GM18502 (cell line): ENCODE results near the gene RGSL1.

Experiments used
- ATAC-seq: cut with Tn5 transposase; IDR thresholded peaks from one replicate; pipeline ENCODE4 v1.9.1; 2021; ENCODE audit warnings: mild to moderate bottlenecking; ENCODE audit not compliant: unreplicated experiment, poor library complexity

The RGSL1 gene

GRCh38 chr1:182608236-182608635, 158.3 kb downstream of the RGSL1 start:
- ATAC-seq = no peak

- no peak for ATAC-seq
These were observed 159.1 kb downstream of the RGSL1 start for GRCh38 chr1:182608845-182609610.
